ENCODE results near the gene DEXI. TPM values are rescaled to one million over a fixed set of nuclear protein-coding genes. Genes with fewer than 3 reads are reported as not detected.

DEXI gene
- total and polyA plus RNA-seq, 2 of the 4 experiments (the other 2 are of a cell fraction): 43.7 to 63.6 TPM

GRCh38 chr16:10936272-10936984, 5.8 kb downstream of the DEXI start:
- in situ Hi-C loops (cut with MboI; ENCODE audit: low sequenced_read_pairs): loop anchor here (25.0 kb wide), 1 partner anchor 1824 kb away; no protein-coding TSS in a partner anchor

More at GRCh38 chr16:10936272-10936984, 5.8 kb downstream of the DEXI start:
- POLR2A ChIA-PET (ENCODE audit: unreplicated experiment): no interaction called here
- peaks cover 23% of the 10 kb centered on the region for H3K36me3 ChIP-seq (ENCODE audit: control insufficient read depth, insufficient read depth, low read length)
- no peak overlapping the region for H4K5ac ChIP-seq (ENCODE audit: low read depth, low read length)
- peaks cover 40% of the 10 kb centered on the region for H3K9me1 ChIP-seq (ENCODE audit: insufficient read depth, low read length)
- no peak overlapping the region for H3K4ac ChIP-seq (ENCODE audit: low read depth, low read length)
- H3K14ac ChIP-seq (replicated peaks; ENCODE audit: low read depth, low read length): no peak overlapping the region
- dilution Hi-C loops (cut with HindIII; ENCODE audit: low sequenced_read_pairs, unreplicated experiment) (no loop called here), intact Hi-C loops (cut with micrococcal nuclease) (no loop called here)
- H3K79me1 ChIP-seq (ENCODE audit: low read depth in 1 of 2, low read length in 2 of 2): peaks cover 52 to 92% of the 10 kb centered on the region in 2 experiments
- no CpG with 5 or more reads among the region's 8 CpGs for WGBS, 2 experiments (ENCODE audit: extremely low coverage in 2 of 2, insufficient read length in 1 of 2)
- H3K27me3 ChIP-seq (ENCODE audit: control insufficient read depth, insufficient read depth, low read length): no peaks in the 10 kb centered on the region
- H3K4me1 ChIP-seq (ENCODE audit: control insufficient read depth, insufficient read depth, low read length): peaks cover 22% of the 10 kb centered on the region
- no peak overlapping the region for H3K23ac ChIP-seq (ENCODE audit: low read depth, low read length)
- H4K91ac ChIP-seq (ENCODE audit: insufficient read depth, low read depth, low read length): no peak overlapping the region
- H2BK5ac ChIP-seq (ENCODE audit: low read depth, low read length, poor library complexity, severe bottlenecking): no peak overlapping the region
- H3K18ac ChIP-seq (ENCODE audit: low read depth, low read length): no peak overlapping the region
- H3K27ac ChIP-seq (ENCODE audit: insufficient read depth, low read length): no peak overlapping the region
- H3K56ac ChIP-seq (ENCODE audit: extremely low read depth, insufficient read depth, low read length): no peak overlapping the region
- no peak overlapping the region for H2BK20ac ChIP-seq (ENCODE audit: low read depth, low read length)
- DNase-seq (no peak), ATAC-seq (ENCODE audit: low read depth) (no peak)
- no peak overlapping the region for H2BK15ac ChIP-seq (ENCODE audit: low read depth, low read length)
- H3K9me3 ChIP-seq (ENCODE audit: control insufficient read depth, insufficient read depth, low read length): no peaks in the 10 kb centered on the region
- H4K8ac ChIP-seq (ENCODE audit: low read depth in 2 of 2, low read length in 2 of 2): no peak overlapping the region
- H3K9ac ChIP-seq (ENCODE audit: low read depth, low read length): no peak overlapping the region
- CTCF ChIA-PET: interaction anchor here (0.6 to 1.7 kb wide), 2 partner anchors 18 to 417 kb away, joined by 5 to 8 read pairs; no protein-coding TSS in a partner anchor
- H2BK120ac ChIP-seq (ENCODE audit: low read depth, low read length): no peak overlapping the region
- TF ChIP-seq MAFK (IDR thresholded peaks at IDR 0.05; ENCODE audit: low read depth, low read length): no peak
- TF ChIP-seq POLR2A (IDR thresholded peaks at IDR 0.05; ENCODE audit: low read depth, low read length): no peak
- no peak for TF ChIP-seq MXI1 (IDR thresholded peaks at IDR 0.05; ENCODE audit: borderline replicate concordance, low read depth, low read length)
- TF ChIP-seq ELK1 (IDR thresholded peaks at IDR 0.05; ENCODE audit: borderline replicate concordance, low read depth, low read length): no peak
- TF ChIP-seq MAZ (IDR thresholded peaks at IDR 0.05; ENCODE audit: borderline replicate concordance, low read depth, low read length): no peak
- no peak for TF ChIP-seq RFX5 (IDR thresholded peaks at IDR 0.05; ENCODE audit: low read depth, low read length)
- no peak overlapping the region for H2AK9ac ChIP-seq (replicated peaks; ENCODE audit: low read depth, low read length, poor library complexity)
- H2AK5ac ChIP-seq (ENCODE audit: low read depth, low read length): no peak overlapping the region
- no peak overlapping the region for H2AFZ ChIP-seq (replicated peaks; ENCODE audit: low read length, poor library complexity)
- no TSS peak for BruUV-seq (replicated peaks)
- H4K20me1 ChIP-seq (ENCODE audit: insufficient read depth, low read length): peaks cover 96% of the 10 kb centered on the region
- no peak overlapping the region for H3K4me3 ChIP-seq (ENCODE audit: insufficient read depth, low read depth, low read length)
- no peak overlapping the region for H3K4me2 ChIP-seq (ENCODE audit: low read depth, low read length)
